ENCODE results near the gene CAPZA1. TPM values are rescaled to one million over a fixed set of nuclear protein-coding genes. Genes with fewer than 3 reads are reported as not detected.

Gene CAPZA1
- total RNA-seq, 2 experiments from 2014 or later = 166 to 179 TPM

DNA sequence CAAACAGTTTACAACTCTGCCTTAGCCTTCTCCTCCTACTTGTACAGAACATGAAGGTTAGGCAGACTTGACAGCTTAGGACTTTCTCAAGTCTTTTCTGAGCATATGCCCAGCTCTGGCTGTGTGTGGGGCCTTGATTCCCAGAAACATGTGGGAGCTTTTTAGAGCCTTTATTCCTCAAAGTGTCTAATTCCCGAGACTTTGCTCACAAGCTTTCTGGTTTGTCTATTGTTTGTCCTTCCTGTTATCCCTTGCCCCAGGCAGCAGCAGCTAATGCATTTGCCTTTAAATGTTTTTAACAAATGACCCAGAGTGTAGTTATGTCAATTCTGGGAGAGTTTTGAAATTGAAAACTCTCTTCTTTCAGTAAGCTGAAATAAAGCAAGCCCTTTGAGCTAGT, 29.9 kb upstream of the CAPZA1 start:
- intact Hi-C loops (cut with DNase I, micrococcal nuclease) = no loop called here
- no peak for DNase-seq
- Mint-ChIP-seq H3K4me3 (no peak overlapping the region), H3K27me3 (no peaks in the 10 kb centered on the region), H3K4me1 (ENCODE audit: low read depth) (no peaks in the 10 kb centered on the region), H3K36me3 (ENCODE audit: low read depth) (peaks cover 54% of the 10 kb centered on the region), H3K27ac (no peak overlapping the region), H3K9me3 (peaks cover 7% of the 10 kb centered on the region)
- POLR2A ChIA-PET = no interaction called here
- Histone ChIP-seq H3K4me1 (ENCODE audit: insufficient read depth, low read length) (no peaks in the 10 kb centered on the region), H3K36me3 (ENCODE audit: insufficient read depth, low read length) (peaks cover 11% of the 10 kb centered on the region), H3K4me3 (ENCODE audit: low read length) (no peak overlapping the region), H3K27ac (ENCODE audit: low read depth in 1 of 2, low read length in 2 of 2) (no peak overlapping the region), H3K27me3 (ENCODE audit: control insufficient read depth in 1 of 2, insufficient read depth in 2 of 2, low read length in 2 of 2) (no peaks in the 10 kb centered on the region), H3K9me3 (ENCODE audit: control insufficient read depth in 1 of 2, insufficient read depth in 1 of 2, low read length in 2 of 2) (peaks cover 0 to 15% of the 10 kb centered on the region in 2 experiments)
- no peak for ATAC-seq (ENCODE audit: poor library complexity)
- CTCF ChIA-PET = no interaction called here
- TF ChIP-seq, protein P1, sequence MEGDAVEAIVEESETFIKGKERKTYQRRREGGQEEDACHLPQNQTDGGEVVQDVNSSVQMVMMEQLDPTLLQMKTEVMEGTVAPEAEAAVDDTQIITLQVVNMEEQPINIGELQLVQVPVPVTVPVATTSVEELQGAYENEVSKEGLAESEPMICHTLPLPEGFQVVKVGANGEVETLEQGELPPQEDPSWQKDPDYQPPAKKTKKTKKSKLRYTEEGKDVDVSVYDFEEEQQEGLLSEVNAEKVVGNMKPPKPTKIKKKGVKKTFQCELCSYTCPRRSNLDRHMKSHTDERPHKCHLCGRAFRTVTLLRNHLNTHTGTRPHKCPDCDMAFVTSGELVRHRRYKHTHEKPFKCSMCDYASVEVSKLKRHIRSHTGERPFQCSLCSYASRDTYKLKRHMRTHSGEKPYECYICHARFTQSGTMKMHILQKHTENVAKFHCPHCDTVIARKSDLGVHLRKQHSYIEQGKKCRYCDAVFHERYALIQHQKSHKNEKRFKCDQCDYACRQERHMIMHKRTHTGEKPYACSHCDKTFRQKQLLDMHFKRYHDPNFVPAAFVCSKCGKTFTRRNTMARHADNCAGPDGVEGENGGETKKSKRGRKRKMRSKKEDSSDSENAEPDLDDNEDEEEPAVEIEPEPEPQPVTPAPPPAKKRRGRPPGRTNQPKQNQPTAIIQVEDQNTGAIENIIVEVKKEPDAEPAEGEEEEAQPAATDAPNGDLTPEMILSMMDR (IDR thresholded peaks at IDR 0.05) = no peak

GRCh38 chr1:112594208-112594876, 25.3 kb upstream of the CAPZA1 start:
- ATAC-seq (ENCODE audit: poor library complexity) (no peak), DNase-seq (no peak)
- H3K9me3 ChIP-seq (ENCODE audit: control insufficient read depth in 1 of 2, insufficient read depth in 1 of 2, low read length in 2 of 2) = peaks cover 0 to 11% of the 10 kb centered on the region in 2 experiments
- H3K36me3 ChIP-seq (ENCODE audit: insufficient read depth, low read length) = peaks cover 19% of the 10 kb centered on the region
- ChIA-PET CTCF (interaction anchor here (0.7 kb wide), 1 partner anchor 1870 kb away, joined by 4 read pairs; no protein-coding TSS in a partner anchor), POLR2A (interaction anchor here (1.0 kb wide), 1 partner anchor 24 kb away, joined by 5 read pairs; no protein-coding TSS in a partner anchor)
- intact Hi-C loops (cut with DNase I, micrococcal nuclease) = no loop called here
- H3K27ac ChIP-seq (ENCODE audit: low read depth in 1 of 2, low read length in 2 of 2) = no peak overlapping the region
- no peak overlapping the region for H3K4me3 ChIP-seq (ENCODE audit: low read length)
- no peaks in the 10 kb centered on the region for H3K27me3 Mint-ChIP-seq
- H3K4me3 Mint-ChIP-seq = no peak overlapping the region
- H3K4me1 Mint-ChIP-seq (ENCODE audit: low read depth) = no peaks in the 10 kb centered on the region
- no peak overlapping the region for H3K27ac Mint-ChIP-seq
- H3K9me3 Mint-ChIP-seq = peaks cover 2% of the 10 kb centered on the region
- TF ChIP-seq, protein P1 (IDR thresholded peaks at IDR 0.05) = no peak
- H3K36me3 Mint-ChIP-seq (ENCODE audit: low read depth) = peaks cover 65% of the 10 kb centered on the region
- no peaks in the 10 kb centered on the region for H3K4me1 ChIP-seq (ENCODE audit: insufficient read depth, low read length)
- no peaks in the 10 kb centered on the region for H3K27me3 ChIP-seq (ENCODE audit: control insufficient read depth in 1 of 2, insufficient read depth in 2 of 2, low read length in 2 of 2)

DNA sequence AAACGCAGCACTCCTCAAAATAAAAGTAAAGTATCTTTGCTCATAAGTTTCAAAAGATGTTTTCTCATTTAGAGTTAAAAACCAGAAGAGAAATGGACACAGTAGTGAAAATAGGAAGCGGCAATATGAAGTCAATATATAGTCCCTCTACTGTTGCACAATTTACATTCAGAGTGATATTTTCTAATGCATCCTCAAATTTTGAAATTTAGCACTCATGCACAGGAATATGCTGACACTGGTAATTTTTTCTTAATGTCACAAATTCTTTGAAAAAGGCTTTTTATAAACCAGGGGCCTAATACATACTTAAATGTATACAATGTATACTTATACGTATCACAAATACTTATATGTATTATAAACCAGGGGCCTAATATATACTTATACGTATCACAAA, 20.2 kb upstream of the CAPZA1 start:
- POLR2A ChIA-PET = no interaction called here
- Mint-ChIP-seq H3K4me3 (no peak overlapping the region), H3K27me3 (no peaks in the 10 kb centered on the region), H3K9me3 (no peaks in the 10 kb centered on the region), H3K36me3 (ENCODE audit: low read depth) (peaks cover 66% of the 10 kb centered on the region), H3K4me1 (ENCODE audit: low read depth) (no peaks in the 10 kb centered on the region), H3K27ac (no peak overlapping the region)
- DNase-seq = no peak
- ATAC-seq (ENCODE audit: poor library complexity) = no peak
- intact Hi-C loops (cut with DNase I, micrococcal nuclease) = no loop called here
- Histone ChIP-seq H3K4me1 (ENCODE audit: insufficient read depth, low read length) (no peaks in the 10 kb centered on the region), H3K36me3 (ENCODE audit: insufficient read depth, low read length) (peaks cover 19% of the 10 kb centered on the region), H3K4me3 (ENCODE audit: low read length) (no peak overlapping the region), H3K27ac (ENCODE audit: low read depth in 1 of 2, low read length in 2 of 2) (no peak overlapping the region), H3K9me3 (ENCODE audit: control insufficient read depth in 1 of 2, insufficient read depth in 1 of 2, low read length in 2 of 2) (no peaks in the 10 kb centered on the region), H3K27me3 (ENCODE audit: control insufficient read depth in 1 of 2, insufficient read depth in 2 of 2, low read length in 2 of 2) (no peaks in the 10 kb centered on the region)
- TF ChIP-seq, protein P1 (IDR thresholded peaks at IDR 0.05) = no peak
- CTCF ChIA-PET = no interaction called here
